Testis (tissue), 2 donors: Measurements from ENCODE around the gene NPDC1.

Experiments used
- POLR2A ChIP-seq: fragments of 450-650 bp; IDR thresholded peaks from one replicate; pipeline ENCODE4 v1.6.1; 2017; ENCODE audit warnings: antibody characterized with exemption, mild to moderate bottlenecking, moderate library complexity
- TF ChIP-seq, protein P1 (sequence below), 3 experiments: fragments of 450-650 bp in 2 of 3; fragments of 200-600 bp in 1 of 3; sonication (generic) in 1 of 3; IDR thresholded peaks; one replicate each; pipeline ENCODE4 v1.5.1; 2016 to 2019; ENCODE audit warnings: antibody characterized with exemption in 3 of 3, mild to moderate bottlenecking in 2 of 3, moderate library complexity in 1 of 3

DNA sequence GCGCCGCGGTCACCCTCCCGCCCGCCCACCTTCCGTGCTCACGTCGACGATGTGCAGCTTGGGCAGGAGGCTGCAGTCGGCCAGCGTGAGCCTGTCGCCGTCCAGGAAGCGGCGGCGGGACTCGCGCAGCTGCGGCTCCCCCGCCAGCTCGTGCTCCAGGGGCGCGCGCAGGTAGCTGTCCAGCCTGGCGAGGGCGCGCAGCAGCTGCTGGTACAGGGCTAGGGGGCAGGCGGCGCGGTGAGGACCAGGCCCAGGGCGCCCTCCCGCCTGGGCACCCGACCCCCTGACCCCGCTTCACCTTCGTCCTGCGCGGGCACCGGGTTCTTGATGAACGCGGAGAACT is 51.1 kb downstream of the NPDC1 start:
- TF ChIP-seq, protein P1, sequence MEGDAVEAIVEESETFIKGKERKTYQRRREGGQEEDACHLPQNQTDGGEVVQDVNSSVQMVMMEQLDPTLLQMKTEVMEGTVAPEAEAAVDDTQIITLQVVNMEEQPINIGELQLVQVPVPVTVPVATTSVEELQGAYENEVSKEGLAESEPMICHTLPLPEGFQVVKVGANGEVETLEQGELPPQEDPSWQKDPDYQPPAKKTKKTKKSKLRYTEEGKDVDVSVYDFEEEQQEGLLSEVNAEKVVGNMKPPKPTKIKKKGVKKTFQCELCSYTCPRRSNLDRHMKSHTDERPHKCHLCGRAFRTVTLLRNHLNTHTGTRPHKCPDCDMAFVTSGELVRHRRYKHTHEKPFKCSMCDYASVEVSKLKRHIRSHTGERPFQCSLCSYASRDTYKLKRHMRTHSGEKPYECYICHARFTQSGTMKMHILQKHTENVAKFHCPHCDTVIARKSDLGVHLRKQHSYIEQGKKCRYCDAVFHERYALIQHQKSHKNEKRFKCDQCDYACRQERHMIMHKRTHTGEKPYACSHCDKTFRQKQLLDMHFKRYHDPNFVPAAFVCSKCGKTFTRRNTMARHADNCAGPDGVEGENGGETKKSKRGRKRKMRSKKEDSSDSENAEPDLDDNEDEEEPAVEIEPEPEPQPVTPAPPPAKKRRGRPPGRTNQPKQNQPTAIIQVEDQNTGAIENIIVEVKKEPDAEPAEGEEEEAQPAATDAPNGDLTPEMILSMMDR (IDR thresholded peaks at IDR 0.05), result no peak
- TF ChIP-seq POLR2A, result no peak
